Glutamatergic neuron (in vitro differentiated cells): ENCODE results near the gene SCCPDH. TPM values are rescaled to one million over a fixed set of nuclear protein-coding genes. Genes with fewer than 3 reads are reported as not detected.
"Not testable (repeated sequence)": the region's sequence is repeated elsewhere in the genome, so short reads cannot be mapped to it uniquely, and the experiment has no call there.

Experiments used
- DNase-seq: peaks from one replicate; pipeline ENCODE4 v3.0.0; 2022
- H3K27ac Mint-ChIP-seq: one replicate; pipeline ENCODE4 v1.8.0; 2020; ENCODE audit warnings: mild to moderate bottlenecking, mixed read lengths, inconsistent platforms; ENCODE audit not compliant: unreplicated experiment
- H3K27me3 Mint-ChIP-seq: one replicate; pipeline ENCODE4 v1.8.0; 2020; ENCODE audit warnings: mild to moderate bottlenecking, moderate library complexity, mixed read lengths, inconsistent platforms; ENCODE audit not compliant: unreplicated experiment
- H3K36me3 Mint-ChIP-seq: one replicate; pipeline ENCODE4 v1.8.0; 2020; ENCODE audit warnings: mild to moderate bottlenecking, mixed read lengths, inconsistent platforms; ENCODE audit not compliant: unreplicated experiment
- H3K4me1 Mint-ChIP-seq: one replicate; pipeline ENCODE4 v1.8.0; 2020; ENCODE audit warnings: mild to moderate bottlenecking, low read depth, mixed read lengths, inconsistent platforms; ENCODE audit not compliant: unreplicated experiment
- H3K4me3 Mint-ChIP-seq: one replicate; pipeline ENCODE4 v1.8.0; 2020; ENCODE audit warnings: mild to moderate bottlenecking, mixed read lengths, inconsistent platforms; ENCODE audit not compliant: unreplicated experiment
- H3K9me3 Mint-ChIP-seq: one replicate; pipeline ENCODE4 v1.8.0; 2020; ENCODE audit warnings: mild to moderate bottlenecking, moderate library complexity, mixed read lengths, inconsistent platforms; ENCODE audit not compliant: unreplicated experiment
- total RNA-seq: library from RNA; stranded (reverse); fragmentation: NEBNext Ultra II Directional; extraction: Animal tissue kit (Norgen Biotek cat#: 25700); gene quantifications from one replicate; pipeline ENCODE4 v1.2.1, GENCODE V29; 2021; ENCODE audit not compliant: unreplicated experiment
- TF ChIP-seq, protein P1 (sequence below): fragments of 200-600 bp; sonication (generic); IDR thresholded peaks from one replicate; pipeline ENCODE4 v1.5.0; 2021; ENCODE audit not compliant: partially characterized antibody, unreplicated experiment

Gene SCCPDH
- total RNA-seq, 1 donor from 2014 or later = 34.6 TPM

- peaks cover under 1% of the 10 kb centered on the region for H3K9me3 Mint-ChIP-seq
Measured at GRCh38 chr1:246689409-246690008, 34.7 kb upstream of the SCCPDH start.

GRCh38 chr1:246690100-246690499 is 34.1 kb upstream of the SCCPDH start:
- Mint-ChIP-seq H3K27ac (no peak overlapping the region), H3K4me3 (no peak overlapping the region), H3K27me3 (peaks cover 5% of the 10 kb centered on the region), H3K4me1 (peaks cover 12% of the 10 kb centered on the region), H3K9me3 (peaks cover 1% of the 10 kb centered on the region), H3K36me3 (peaks cover 23% of the 10 kb centered on the region)
- no peak for DNase-seq
- TF ChIP-seq, protein P1, sequence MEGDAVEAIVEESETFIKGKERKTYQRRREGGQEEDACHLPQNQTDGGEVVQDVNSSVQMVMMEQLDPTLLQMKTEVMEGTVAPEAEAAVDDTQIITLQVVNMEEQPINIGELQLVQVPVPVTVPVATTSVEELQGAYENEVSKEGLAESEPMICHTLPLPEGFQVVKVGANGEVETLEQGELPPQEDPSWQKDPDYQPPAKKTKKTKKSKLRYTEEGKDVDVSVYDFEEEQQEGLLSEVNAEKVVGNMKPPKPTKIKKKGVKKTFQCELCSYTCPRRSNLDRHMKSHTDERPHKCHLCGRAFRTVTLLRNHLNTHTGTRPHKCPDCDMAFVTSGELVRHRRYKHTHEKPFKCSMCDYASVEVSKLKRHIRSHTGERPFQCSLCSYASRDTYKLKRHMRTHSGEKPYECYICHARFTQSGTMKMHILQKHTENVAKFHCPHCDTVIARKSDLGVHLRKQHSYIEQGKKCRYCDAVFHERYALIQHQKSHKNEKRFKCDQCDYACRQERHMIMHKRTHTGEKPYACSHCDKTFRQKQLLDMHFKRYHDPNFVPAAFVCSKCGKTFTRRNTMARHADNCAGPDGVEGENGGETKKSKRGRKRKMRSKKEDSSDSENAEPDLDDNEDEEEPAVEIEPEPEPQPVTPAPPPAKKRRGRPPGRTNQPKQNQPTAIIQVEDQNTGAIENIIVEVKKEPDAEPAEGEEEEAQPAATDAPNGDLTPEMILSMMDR = no peak

More at GRCh38 chr1:246689409-246690008, 34.7 kb upstream of the SCCPDH start:
- DNase-seq = peak; percentile 38
- Mint-ChIP-seq H3K27ac (no peak overlapping the region), H3K27me3 (peaks cover 5% of the 10 kb centered on the region), H3K4me1 (peaks cover 17% of the 10 kb centered on the region), H3K36me3 (peaks cover 19% of the 10 kb centered on the region), H3K4me3 (no peak overlapping the region)
- TF ChIP-seq, protein P1 = peak; percentile 75

- Mint-ChIP-seq H3K4me3 (no peak overlapping the region), H3K27me3 (peaks cover 7% of the 10 kb centered on the region), H3K4me1 (peaks cover 8% of the 10 kb centered on the region), H3K27ac (no peak overlapping the region), H3K9me3 (peaks cover 12% of the 10 kb centered on the region), H3K36me3 (peaks cover 23% of the 10 kb centered on the region)
- DNase-seq = no peak
- TF ChIP-seq, protein P1 = no peak
Measured at GRCh38 chr1:246691622-246692495, 32.4 kb upstream of the SCCPDH start.

DNA sequence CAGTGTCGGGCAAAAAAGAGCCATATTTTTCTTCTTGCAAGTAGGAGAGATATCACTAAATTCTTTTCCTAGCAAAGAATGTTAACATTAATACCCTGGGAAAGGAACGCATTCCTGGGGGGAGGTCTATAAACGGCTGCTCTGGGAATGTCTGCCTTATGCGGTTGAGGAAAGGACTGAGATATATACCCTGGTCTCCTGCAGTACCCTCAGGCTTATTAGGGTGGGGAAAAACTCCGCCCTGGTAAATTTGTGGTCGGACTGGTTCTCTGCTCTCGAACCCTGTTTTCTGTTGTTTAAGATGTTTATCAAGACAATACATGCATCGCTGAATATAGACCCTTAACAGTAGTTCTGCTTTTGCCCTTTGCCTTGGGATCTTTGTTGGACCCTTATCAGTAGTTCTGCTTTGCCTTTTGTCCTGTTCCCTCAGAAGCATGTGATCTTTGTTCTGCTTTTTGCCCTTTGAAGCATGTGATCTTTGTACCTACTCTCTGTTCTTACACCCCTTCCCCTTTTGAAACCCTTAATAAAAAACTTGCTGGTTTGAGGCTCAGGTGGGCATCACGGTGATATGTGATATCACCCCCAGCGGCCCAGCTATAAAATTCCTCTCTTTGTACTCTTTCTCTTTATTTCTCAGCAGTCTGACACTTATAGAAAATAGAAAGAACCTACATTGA is 29.9 kb upstream of the SCCPDH start:
- H3K4me3 Mint-ChIP-seq, DNase-seq, H3K27ac Mint-ChIP-seq: not testable (repeated sequence)
- Mint-ChIP-seq H3K36me3 (peaks cover 23% of the 10 kb centered on the region), H3K27me3 (peaks cover 13% of the 10 kb centered on the region), H3K4me1 (peaks cover 17% of the 10 kb centered on the region), H3K9me3 (peaks cover 17% of the 10 kb centered on the region)

GRCh38 chr1:246695136-246695535 is 29.1 kb upstream of the SCCPDH start:
- Mint-ChIP-seq H3K9me3 (peaks cover 17% of the 10 kb centered on the region), H3K27me3 (peaks cover 13% of the 10 kb centered on the region), H3K4me3 (no peak overlapping the region), H3K36me3 (peaks cover 23% of the 10 kb centered on the region), H3K4me1 (peaks cover 17% of the 10 kb centered on the region), H3K27ac (no peak overlapping the region)
- TF ChIP-seq, protein P1 = no peak
- no peak for DNase-seq
